Measurements from ENCODE around the gene BCAS3.

DNA sequence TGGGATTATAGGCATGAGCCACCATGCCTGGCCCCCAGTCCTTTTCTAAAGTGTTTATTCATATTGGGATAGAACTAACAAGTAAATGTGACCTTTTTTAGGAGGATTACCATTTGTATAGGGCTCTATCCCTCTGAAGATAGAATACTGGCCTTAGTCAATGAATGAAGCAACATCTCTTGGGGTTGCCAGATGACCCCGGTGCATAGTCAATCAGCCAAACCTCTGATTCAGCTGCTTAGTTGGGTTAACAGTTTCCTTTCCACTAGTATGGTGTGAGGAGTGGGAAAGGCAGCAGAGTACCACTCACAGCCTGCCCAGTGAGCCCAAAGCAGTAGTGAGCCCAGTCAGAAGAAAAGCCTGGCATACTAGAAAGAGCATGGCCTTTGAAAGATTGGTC, 627.4 kb downstream of the BCAS3 start:
- TF ChIP-seq CTCF (IDR thresholded peaks at IDR 0.05) (no peak), EP300 (IDR thresholded peaks at IDR 0.05) (no peak)

Measured in ovary (tissue), 3 donors.